Esophagus mucosa (tissue), 1 donor: Measurements from ENCODE around the gene MYO15A. TPM values are rescaled to one million over a fixed set of nuclear protein-coding genes. Genes with fewer than 3 reads are reported as not detected.

Experiments used
- ATAC-seq: fragments of 200-7000 bp; cut with Tn5 transposase; one replicate; pipeline ENCODE4 v1.9.1; 2020
- total RNA-seq: library from RNA; stranded (reverse); gene quantifications from one replicate; pipeline ENCODE4 v1.2.4, GENCODE V29; 2023
- donor health status: DM: yes; HTN: yes; CAD: no.

MYO15A gene
- total RNA-seq: 0.44 TPM

GRCh38 chr17:18108401-18109312, at the start of gene MYO15A:
Gene MYO15A (plus strand): TSS chr17:18108756. CDS start chr17:18118801, 10,045 bp downstream.
- ATAC-seq: no peak

- ATAC-seq: no peak
Observed at GRCh38 chr17:18059283-18059682, 49.3 kb upstream of the MYO15A start.

- ATAC-seq: no peak
Observed at GRCh38 chr17:18064053-18064452, 44.5 kb upstream of the MYO15A start.

GRCh38 chr17:18065546-18065945, 43.0 kb upstream of the MYO15A start:
- ATAC-seq: no peak

GRCh38 chr17:18066866-18067265, 41.7 kb upstream of the MYO15A start:
- ATAC-seq: no peak

GRCh38 chr17:18069101-18069500, 39.5 kb upstream of the MYO15A start:
- ATAC-seq: no peak

- ATAC-seq: no peak
Observed at GRCh38 chr17:18070861-18071340, 37.7 kb upstream of the MYO15A start.

GRCh38 chr17:18071751-18072150, 36.8 kb upstream of the MYO15A start:
- no peak for ATAC-seq

GRCh38 chr17:18074566-18075272, 33.8 kb upstream of the MYO15A start:
- no peak for ATAC-seq

- no peak for ATAC-seq
Observed at GRCh38 chr17:18076936-18077335, 31.6 kb upstream of the MYO15A start.

- ATAC-seq: no peak
Observed at GRCh38 chr17:18079543-18079942, 29.0 kb upstream of the MYO15A start.

- ATAC-seq: no peak
Observed at GRCh38 chr17:18084256-18084655, 24.3 kb upstream of the MYO15A start.

GRCh38 chr17:18087610-18088491, 20.7 kb upstream of the MYO15A start, which contains the start of gene DRG2:
Gene DRG2 (plus strand): TSS chr17:18087948. CDS start chr17:18088024, 76 bp downstream.
- ATAC-seq: peak; percentile 94

GRCh38 chr17:18089613-18090012, 18.9 kb upstream of the MYO15A start:
- no peak for ATAC-seq

- peak; percentile 47 for ATAC-seq
Observed at GRCh38 chr17:18093616-18094408, 14.7 kb upstream of the MYO15A start.

- ATAC-seq: no peak
Observed at GRCh38 chr17:18094409-18094807, 14.1 kb upstream of the MYO15A start.

- no peak for ATAC-seq
Observed at GRCh38 chr17:18099516-18099915, 9.0 kb upstream of the MYO15A start.

- no peak for ATAC-seq
Observed at GRCh38 chr17:18100616-18101015, 7.9 kb upstream of the MYO15A start.

GRCh38 chr17:18101828-18102227, 6.7 kb upstream of the MYO15A start:
- ATAC-seq: no peak

GRCh38 chr17:18102640-18103039, 5.9 kb upstream of the MYO15A start:
- no peak for ATAC-seq

GRCh38 chr17:18105027-18105426, 3.5 kb upstream of the MYO15A start:
- no peak for ATAC-seq

- no peak for ATAC-seq
Observed at GRCh38 chr17:18105595-18105994, 3.0 kb upstream of the MYO15A start.
